IMR-90 (cell line): ENCODE measurements around the gene THADA. TPM values are rescaled to one million over a fixed set of nuclear protein-coding genes. Genes with fewer than 3 reads are reported as not detected.

ENCODE experiments used
- ATAC-seq: fragments of 200-7000 bp; cut with Tn5 transposase; 2 replicates; pipeline ENCODE4 v1.9.1; 2020; ENCODE audit warnings: low read depth, mild to moderate bottlenecking, moderate library complexity
- BruUV-seq: library from RNA; stranded (reverse); fragments of 400-500 nt; replicated peaks from 2 replicates; lab custom pipeline; 2021; lab: Mats Ljungman, UMichigan
- CTCF ChIA-PET: fragments of 300-600 bp; formaldehyde crosslinking; extraction: SDS; loops from one replicate; lab custom pipeline; 2021; ENCODE audit warnings: antibody characterized with exemption; lab: Yijun Ruan, JAX
- POLR2A ChIA-PET: fragments of 300-600 bp; sonication (Branson Sonifier 250); formaldehyde crosslinking; loops from one replicate; lab custom pipeline; 2022; ENCODE audit warnings: antibody characterized with exemption; ENCODE audit not compliant: unreplicated experiment; lab: Charles Lee
- DNase-seq: peaks from one replicate; pipeline ENCODE4 v3.0.0; 2013
- H2AFZ ChIP-seq: replicated peaks from 2 replicates; pipeline ENCODE3; 2013; ENCODE audit warnings: low read length, mild to moderate bottlenecking; ENCODE audit not compliant: poor library complexity
- H2AK5ac ChIP-seq: 2 replicates; pipeline ENCODE4 v1.6.1; 2013; ENCODE audit warnings: low read depth, low read length, inconsistent platforms
- H2AK9ac ChIP-seq: replicated peaks from 2 replicates; pipeline ENCODE3; 2013; ENCODE audit warnings: mild to moderate bottlenecking, low read depth, low read length, moderate library complexity; ENCODE audit not compliant: poor library complexity
- H2BK120ac ChIP-seq: 2 replicates; pipeline ENCODE4 v1.6.1; 2013; ENCODE audit warnings: low read depth, low read length, inconsistent platforms
- H2BK15ac ChIP-seq: 3 replicates; pipeline ENCODE4 v1.6.1; 2013; ENCODE audit warnings: low read depth, low read length, inconsistent platforms
- H2BK20ac ChIP-seq: 2 replicates; pipeline ENCODE4 v1.6.1; 2013; ENCODE audit warnings: low read depth, mild to moderate bottlenecking, inconsistent platforms, low read length, moderate library complexity
- H2BK5ac ChIP-seq: 2 replicates; pipeline ENCODE4 v1.6.1; 2013; ENCODE audit warnings: mild to moderate bottlenecking, low read depth, low read length, inconsistent platforms; ENCODE audit not compliant: poor library complexity, severe bottlenecking
- H3K14ac ChIP-seq: replicated peaks from 2 replicates; pipeline ENCODE4 v1.6.1; 2013; ENCODE audit warnings: low read depth, low read length, inconsistent platforms
- H3K18ac ChIP-seq: 2 replicates; pipeline ENCODE4 v1.6.1; 2013; ENCODE audit warnings: low read depth, low read length, control low read depth
- H3K23ac ChIP-seq: 2 replicates; pipeline ENCODE4 v1.6.1; 2013; ENCODE audit warnings: low read depth, low read length, inconsistent platforms
- H3K27ac ChIP-seq: 2 replicates; pipeline ENCODE4 v1.5.1; 2013; ENCODE audit warnings: mild to moderate bottlenecking, control low read depth, low read length; ENCODE audit not compliant: insufficient read depth
- H3K27me3 ChIP-seq: 2 replicates; pipeline ENCODE4 v1.6.1; 2013; ENCODE audit warnings: low read length; ENCODE audit not compliant: control insufficient read depth, insufficient read depth
- H3K36me3 ChIP-seq: 2 replicates; pipeline ENCODE4 v1.6.1; 2013; ENCODE audit warnings: low read length, mixed read lengths; ENCODE audit not compliant: control insufficient read depth, insufficient read depth
- H3K4ac ChIP-seq: 2 replicates; pipeline ENCODE4 v1.6.1; 2013; ENCODE audit warnings: low read depth, low read length, inconsistent platforms
- H3K4me1 ChIP-seq: 2 replicates; pipeline ENCODE4 v1.6.1; 2013; ENCODE audit warnings: low read length, mixed read lengths; ENCODE audit not compliant: control insufficient read depth, insufficient read depth
- H3K4me2 ChIP-seq: 2 replicates; pipeline ENCODE4 v1.6.1; 2013; ENCODE audit warnings: low read depth, mild to moderate bottlenecking, control low read depth, low read length, moderate library complexity
- H3K4me3 ChIP-seq: 2 replicates; pipeline ENCODE4 v1.5.1; 2013; ENCODE audit warnings: low read depth, mild to moderate bottlenecking, control low read depth, low read length, moderate library complexity; ENCODE audit not compliant: insufficient read depth
- H3K56ac ChIP-seq: 2 replicates; pipeline ENCODE4 v1.6.1; 2013; ENCODE audit warnings: low read length, inconsistent platforms; ENCODE audit not compliant: insufficient read depth; ENCODE audit errors: extremely low read depth
- H3K79me1 ChIP-seq, 2 experiments: 2 replicates each; pipeline ENCODE4 v1.6.1; 2013; ENCODE audit warnings: low read length in 2 of 2, inconsistent platforms in 1 of 2, low read depth in 1 of 2
- H3K9ac ChIP-seq: 2 replicates; pipeline ENCODE4 v1.6.1; 2013; ENCODE audit warnings: low read depth, low read length, control low read depth
- H3K9me1 ChIP-seq: 2 replicates; pipeline ENCODE4 v1.6.1; 2013; ENCODE audit warnings: low read length, inconsistent platforms; ENCODE audit not compliant: insufficient read depth
- H3K9me3 ChIP-seq: 2 replicates; pipeline ENCODE4 v1.6.1; 2013; ENCODE audit warnings: low read length; ENCODE audit not compliant: control insufficient read depth, insufficient read depth
- H4K20me1 ChIP-seq: 2 replicates; pipeline ENCODE4 v1.6.1; 2013; ENCODE audit warnings: low read length, inconsistent platforms; ENCODE audit not compliant: insufficient read depth
- H4K5ac ChIP-seq: 2 replicates; pipeline ENCODE4 v1.6.1; 2013; ENCODE audit warnings: mild to moderate bottlenecking, low read depth, low read length, control low read depth
- H4K8ac ChIP-seq, 2 experiments: 2 replicates each; pipeline ENCODE4 v1.6.1; 2013; ENCODE audit warnings: low read depth in 2 of 2, low read length in 2 of 2, control low read depth in 1 of 2, inconsistent platforms in 1 of 2
- H4K91ac ChIP-seq: 2 replicates; pipeline ENCODE4 v1.6.1; 2013; ENCODE audit warnings: low read depth, low read length, inconsistent platforms; ENCODE audit not compliant: insufficient read depth
- BHLHE40 ChIP-seq: fragments of 150-350 bp; IDR thresholded peaks from 2 replicates; pipeline ENCODE4 v1.6.1; 2016; ENCODE audit warnings: mild to moderate bottlenecking, low read depth, low read length
- CHD1 ChIP-seq: IDR thresholded peaks from 2 replicates; pipeline ENCODE4 v1.6.1; 2012; ENCODE audit warnings: low read depth, low read length, improper control_type of control experiment
- FOS ChIP-seq: fragments of 150-350 bp; IDR thresholded peaks from 2 replicates; pipeline ENCODE4 v1.6.1; 2016; ENCODE audit warnings: low read depth, low read length
- MAFK ChIP-seq: IDR thresholded peaks from 2 replicates; pipeline ENCODE4 v1.6.1; 2012; ENCODE audit warnings: low read depth, low read length, improper control_type of control experiment
- NFE2L2 ChIP-seq: fragments of 150-350 bp; IDR thresholded peaks from 2 replicates; pipeline ENCODE4 v1.6.1; 2016; ENCODE audit warnings: low read depth, mild to moderate bottlenecking, low read length
- POLR2A ChIP-seq: IDR thresholded peaks from 2 replicates; pipeline ENCODE4 v1.6.1; 2012; ENCODE audit warnings: mild to moderate bottlenecking, low read depth, low read length
- RAD21 ChIP-seq: IDR thresholded peaks from 2 replicates; pipeline ENCODE4 v1.6.1; 2012; ENCODE audit warnings: low read length, improper control_type of control experiment
- RCOR1 ChIP-seq: IDR thresholded peaks from 2 replicates; pipeline ENCODE4 v1.6.1; 2012; ENCODE audit warnings: mild to moderate bottlenecking, low read length, improper control_type of control experiment; ENCODE audit not compliant: insufficient replicate concordance
- SMC3 ChIP-seq: fragments of 150-350 bp; IDR thresholded peaks from 2 replicates; pipeline ENCODE4 v1.6.1; 2016; ENCODE audit warnings: low read depth, mild to moderate bottlenecking, antibody characterized with exemption, low read length, moderate library complexity
- USF2 ChIP-seq: fragments of 150-350 bp; IDR thresholded peaks from 2 replicates; pipeline ENCODE4 v1.6.1; 2017; ENCODE audit warnings: mild to moderate bottlenecking, antibody characterized with exemption, low read length, low read depth
- WGBS, 2 experiments: methylation state at CpG; one replicate each; pipeline versions ENCODE4 v1.1.5 to v1.1.7; 2013; ENCODE audit warnings: missing lambda C conversion rate in 2 of 2; ENCODE audit not compliant: insufficient read length in 1 of 2; ENCODE audit errors: extremely low coverage in 2 of 2; 5-methylcytosine and 5-hydroxymethylcytosine counted together
- dilution Hi-C: fragments of 300-500 bp; cut with HindIII; formaldehyde crosslinking; loops from one replicate; pipeline ENCODE4 v1.14.3; 2018; ENCODE audit warnings: low sequenced_read_pairs; ENCODE audit not compliant: unreplicated experiment
- in situ Hi-C: fragments of 300-500 bp; cut with MboI; formaldehyde crosslinking; loops from 3 replicates; pipeline ENCODE4 v1.14.3; 2019; ENCODE audit warnings: low sequenced_read_pairs, inconsistent platforms, mixed read lengths
- intact Hi-C: fragments of 100-400 bp; cut with micrococcal nuclease; formaldehyde crosslinking; loops from 2 replicates; pipeline ENCODE4 v1.10.0; 2022
- polyA plus RNA-seq, 3 experiments: library from polyadenylated mRNA; depleted of rRNA; stranded (reverse); fragments of >200 nt; gene quantifications; 2 replicates each; pipeline ENCODE4 v1.2.3, GENCODE V29; 2012; ENCODE audit warnings: low replicate concordance in 1 of 3
- total RNA-seq: library from RNA; depleted of rRNA; stranded (reverse); fragments of >200 nt; gene quantifications from 2 replicates; pipeline ENCODE4 v1.2.3, GENCODE V29; 2012
- TF ChIP-seq, protein P1 (sequence below): conservative IDR thresholded peaks from 2 replicates; pipeline ENCODE4 v1.5.1; 2012; ENCODE audit warnings: mild to moderate bottlenecking, low read depth, low read length, improper control_type of control experiment

Gene THADA
- total and polyA plus RNA-seq, 2 of the 4 experiments (the other 2 are of a cell fraction): 10.5 to 21.3 TPM

- ChIA-PET POLR2A (no interaction called here), CTCF (no interaction called here)
- H2BK120ac ChIP-seq: no peak overlapping the region
- H4K8ac ChIP-seq: no peak overlapping the region
- H4K20me1 ChIP-seq: no peaks in the 10 kb centered on the region
- ATAC-seq (no peak), DNase-seq (no peak)
- H3K9me1 ChIP-seq: no peaks in the 10 kb centered on the region
- H3K36me3 ChIP-seq: no peaks in the 10 kb centered on the region
- dilution Hi-C loops (no loop called here), intact Hi-C loops (no loop called here), in situ Hi-C loops (no loop called here)
- no peak overlapping the region for H3K56ac ChIP-seq
- no peaks in the 10 kb centered on the region for H3K27me3 ChIP-seq
- no peak overlapping the region for H2BK5ac ChIP-seq
- no peak overlapping the region for H3K18ac ChIP-seq
- no peak overlapping the region for H2BK20ac ChIP-seq
- H2BK15ac ChIP-seq: no peak overlapping the region
- no peak overlapping the region for H3K4me3 ChIP-seq
- no peak overlapping the region for H2AFZ ChIP-seq
- H4K5ac ChIP-seq: no peak overlapping the region
- no peak overlapping the region for H3K14ac ChIP-seq
- H3K9me3 ChIP-seq: no peaks in the 10 kb centered on the region
- no peak overlapping the region for H3K23ac ChIP-seq
- no CpG with 5 or more reads among the region's 1 CpG for WGBS, 2 experiments
- H3K27ac ChIP-seq: no peak overlapping the region
- BruUV-seq: no TSS peak
- no peak overlapping the region for H2AK9ac ChIP-seq
- no peak overlapping the region for H4K91ac ChIP-seq
- H3K4ac ChIP-seq: no peak overlapping the region
- no peak overlapping the region for H2AK5ac ChIP-seq
- TF ChIP-seq RAD21: no peak
- TF ChIP-seq FOS: no peak
- no peak for TF ChIP-seq RCOR1
- no peak for TF ChIP-seq CHD1
- TF ChIP-seq MAFK: no peak
- TF ChIP-seq USF2: no peak
- TF ChIP-seq NFE2L2: no peak
- TF ChIP-seq, protein P1, sequence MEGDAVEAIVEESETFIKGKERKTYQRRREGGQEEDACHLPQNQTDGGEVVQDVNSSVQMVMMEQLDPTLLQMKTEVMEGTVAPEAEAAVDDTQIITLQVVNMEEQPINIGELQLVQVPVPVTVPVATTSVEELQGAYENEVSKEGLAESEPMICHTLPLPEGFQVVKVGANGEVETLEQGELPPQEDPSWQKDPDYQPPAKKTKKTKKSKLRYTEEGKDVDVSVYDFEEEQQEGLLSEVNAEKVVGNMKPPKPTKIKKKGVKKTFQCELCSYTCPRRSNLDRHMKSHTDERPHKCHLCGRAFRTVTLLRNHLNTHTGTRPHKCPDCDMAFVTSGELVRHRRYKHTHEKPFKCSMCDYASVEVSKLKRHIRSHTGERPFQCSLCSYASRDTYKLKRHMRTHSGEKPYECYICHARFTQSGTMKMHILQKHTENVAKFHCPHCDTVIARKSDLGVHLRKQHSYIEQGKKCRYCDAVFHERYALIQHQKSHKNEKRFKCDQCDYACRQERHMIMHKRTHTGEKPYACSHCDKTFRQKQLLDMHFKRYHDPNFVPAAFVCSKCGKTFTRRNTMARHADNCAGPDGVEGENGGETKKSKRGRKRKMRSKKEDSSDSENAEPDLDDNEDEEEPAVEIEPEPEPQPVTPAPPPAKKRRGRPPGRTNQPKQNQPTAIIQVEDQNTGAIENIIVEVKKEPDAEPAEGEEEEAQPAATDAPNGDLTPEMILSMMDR: no peak
- TF ChIP-seq POLR2A: no peak
- TF ChIP-seq BHLHE40: no peak
- no peak for TF ChIP-seq SMC3
- H3K79me1 ChIP-seq: no peaks in the 10 kb centered on the region
- no peaks in the 10 kb centered on the region for H3K4me1 ChIP-seq
- no peak overlapping the region for H3K9ac ChIP-seq
- no peak overlapping the region for H3K4me2 ChIP-seq
Measured at GRCh38 chr2:43436431-43436830, 159.4 kb downstream of the THADA start.
